ENCODE results near the gene ZNF583. TPM values are rescaled to one million over a fixed set of nuclear protein-coding genes. Genes with fewer than 3 reads are reported as not detected.

ZNF583 gene
- polyA plus RNA-seq (ENCODE audit: insufficient read length in 12 of 12), result 10 to 100 TPM in 1 of 12 donors, 1 to 10 TPM in 10, not detected in 1; 6.1 to 11.2 (median 7.6) TPM
- long read RNA-seq, donor 1, full-length matches to known transcripts, result 4 of 4 reads
- long read RNA-seq, donor 1, partial matches to known transcripts, result 0 of 4 reads
- long read RNA-seq, donor 1, other reads (novel, unspliced or antisense), result 0 of 4 reads
- long read RNA-seq, donor 2, full-length matches to known transcripts, result 1 of 1 reads
- long read RNA-seq, donor 2, partial matches to known transcripts, result 0 of 1 reads
- long read RNA-seq, donor 2, other reads (novel, unspliced or antisense), result 0 of 1 reads
- long read RNA-seq, donor 3, result 0 reads
- long read RNA-seq, donor 4, result 0 reads
- long read RNA-seq, donor 5, full-length matches to known transcripts, result 4 of 4 reads
- long read RNA-seq, donor 5, partial matches to known transcripts, result 0 of 4 reads
- long read RNA-seq, donor 5, other reads (novel, unspliced or antisense), result 0 of 4 reads
- long read RNA-seq, donor 6, full-length matches to known transcripts, result 1 of 1 reads
- long read RNA-seq, donor 6, partial matches to known transcripts, result 0 of 1 reads
- long read RNA-seq, donor 6, other reads (novel, unspliced or antisense), result 0 of 1 reads
- long read RNA-seq, donor 7, result 0 reads
- long read RNA-seq, donor 8, full-length matches to known transcripts, result 3 of 3 reads
- long read RNA-seq, donor 8, partial matches to known transcripts, result 0 of 3 reads
- long read RNA-seq, donor 8, other reads (novel, unspliced or antisense), result 0 of 3 reads
- long read RNA-seq, donor 9, full-length matches to known transcripts, result 2 of 2 reads
- long read RNA-seq, donor 9, partial matches to known transcripts, result 0 of 2 reads
- long read RNA-seq, donor 9, other reads (novel, unspliced or antisense), result 0 of 2 reads
- long read RNA-seq, donor 10, partial matches to known transcripts, result 0 of 3 reads
- long read RNA-seq, donor 10, other reads (novel, unspliced or antisense), result 0 of 3 reads
- long read RNA-seq, donor 11, full-length matches to known transcripts, result 1 of 1 reads
- long read RNA-seq, donor 11, partial matches to known transcripts, result 0 of 1 reads
- long read RNA-seq, donor 11, other reads (novel, unspliced or antisense), result 0 of 1 reads

DNA sequence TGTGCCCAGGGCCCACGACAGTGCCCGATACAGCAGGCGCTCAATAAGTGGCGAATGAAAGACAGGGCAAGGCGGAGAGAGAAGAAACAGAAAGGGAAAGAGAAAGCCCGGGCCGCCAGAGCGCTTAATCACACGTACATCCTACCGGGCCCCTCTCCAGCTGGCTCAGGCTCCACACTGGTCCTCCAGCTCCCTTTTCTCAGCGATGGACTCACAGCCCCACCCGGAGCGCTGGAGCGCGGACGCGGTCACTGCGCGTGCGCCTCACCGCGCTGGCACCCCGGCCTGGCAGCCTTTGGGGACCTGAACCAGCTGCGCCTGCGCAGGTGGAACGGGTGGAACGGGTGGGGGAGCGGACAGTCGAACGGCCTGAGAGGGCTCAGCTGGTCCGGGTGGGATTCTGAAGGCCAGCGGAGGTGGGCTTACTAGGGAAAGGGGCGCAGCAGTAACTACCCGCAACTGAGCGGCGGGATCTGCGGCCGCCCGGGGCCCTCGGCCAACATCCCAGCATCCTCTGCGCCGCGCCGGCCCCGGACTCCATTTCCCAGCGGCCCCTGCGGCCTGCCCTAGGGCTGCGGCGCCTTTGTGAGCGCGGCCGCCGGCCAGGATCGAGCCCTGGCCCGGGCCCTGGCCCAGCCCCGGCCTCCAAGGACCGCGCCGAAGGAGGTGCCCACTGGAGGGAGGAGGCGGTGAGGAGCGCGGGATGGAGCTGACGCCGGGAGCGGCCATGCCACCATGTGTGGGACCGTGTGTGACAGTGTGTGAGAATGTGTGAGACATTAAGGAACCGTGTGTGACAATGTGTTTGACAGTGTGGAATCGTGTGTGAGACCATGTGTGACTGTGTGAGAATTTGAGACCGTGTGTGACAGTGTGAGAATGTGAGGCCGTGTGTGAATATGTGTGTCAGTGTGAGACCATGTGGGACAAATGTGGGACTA is at the start of gene ZNF583:
Gene ZNF583, plus strand, starts transcription at position 569 of the 941 bp plus-strand sequence. CDS start 2,783 bp downstream, outside the sequence.
- DNase-seq, result peak; percentile 98

DNA sequence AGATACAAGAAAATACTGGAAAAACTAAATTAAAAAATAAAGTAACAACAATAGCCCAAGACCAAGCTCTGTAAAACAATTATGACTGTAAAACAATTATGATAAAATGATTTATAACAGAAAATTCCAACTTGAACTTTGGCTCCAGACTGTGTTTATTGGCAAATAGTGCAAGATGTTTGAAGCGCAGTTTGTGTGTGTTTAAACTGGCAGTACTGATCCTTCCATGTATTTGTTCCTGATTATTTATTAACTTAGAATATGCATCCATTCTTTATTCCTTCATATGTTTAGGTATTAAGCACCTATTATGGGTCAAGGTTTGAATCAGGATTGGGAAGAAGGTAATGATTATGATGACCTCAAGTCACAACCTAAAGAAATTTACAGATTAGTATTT is 48.6 kb upstream of the ZNF583 start:
- DNase-seq, result no peak

DNA sequence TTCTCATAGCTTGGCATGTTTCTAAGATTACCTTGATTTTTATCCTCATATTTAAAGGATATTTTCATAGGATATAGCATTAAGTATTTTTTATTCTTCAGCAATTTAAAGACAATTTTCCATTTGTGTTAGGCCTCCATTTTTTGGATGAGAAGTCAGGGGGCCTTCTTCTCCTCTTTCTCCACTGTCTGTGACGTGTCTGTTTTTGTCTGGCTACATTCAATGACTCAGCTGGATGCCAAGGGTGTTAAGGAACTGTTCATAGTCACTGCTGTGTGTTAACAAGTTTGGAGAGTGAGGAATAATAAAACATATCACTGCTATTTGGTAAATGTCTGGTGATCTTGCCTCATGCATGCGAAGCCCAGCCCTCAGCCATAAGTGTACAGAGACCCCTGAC is 47.2 kb upstream of the ZNF583 start:
- no peak for DNase-seq

DNA sequence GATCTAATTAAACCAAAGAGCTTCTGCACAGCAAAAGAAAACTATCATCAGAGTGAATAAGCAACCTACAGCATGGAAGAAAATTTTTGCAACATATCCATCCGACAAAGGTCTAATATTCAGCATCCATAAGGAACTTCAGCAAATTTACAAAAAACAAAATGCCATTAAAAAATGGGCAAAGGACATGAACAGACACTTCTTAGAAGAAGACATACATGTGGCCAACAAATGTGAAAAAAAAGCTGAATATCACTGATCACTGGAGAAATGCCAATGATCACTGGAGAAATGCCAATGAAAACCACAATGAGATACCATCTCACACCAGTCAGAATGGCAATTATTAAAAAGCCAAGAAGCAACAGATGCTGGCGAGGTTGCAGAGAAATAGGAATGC is 43.3 kb upstream of the ZNF583 start:
- DNase-seq, result no peak

DNA sequence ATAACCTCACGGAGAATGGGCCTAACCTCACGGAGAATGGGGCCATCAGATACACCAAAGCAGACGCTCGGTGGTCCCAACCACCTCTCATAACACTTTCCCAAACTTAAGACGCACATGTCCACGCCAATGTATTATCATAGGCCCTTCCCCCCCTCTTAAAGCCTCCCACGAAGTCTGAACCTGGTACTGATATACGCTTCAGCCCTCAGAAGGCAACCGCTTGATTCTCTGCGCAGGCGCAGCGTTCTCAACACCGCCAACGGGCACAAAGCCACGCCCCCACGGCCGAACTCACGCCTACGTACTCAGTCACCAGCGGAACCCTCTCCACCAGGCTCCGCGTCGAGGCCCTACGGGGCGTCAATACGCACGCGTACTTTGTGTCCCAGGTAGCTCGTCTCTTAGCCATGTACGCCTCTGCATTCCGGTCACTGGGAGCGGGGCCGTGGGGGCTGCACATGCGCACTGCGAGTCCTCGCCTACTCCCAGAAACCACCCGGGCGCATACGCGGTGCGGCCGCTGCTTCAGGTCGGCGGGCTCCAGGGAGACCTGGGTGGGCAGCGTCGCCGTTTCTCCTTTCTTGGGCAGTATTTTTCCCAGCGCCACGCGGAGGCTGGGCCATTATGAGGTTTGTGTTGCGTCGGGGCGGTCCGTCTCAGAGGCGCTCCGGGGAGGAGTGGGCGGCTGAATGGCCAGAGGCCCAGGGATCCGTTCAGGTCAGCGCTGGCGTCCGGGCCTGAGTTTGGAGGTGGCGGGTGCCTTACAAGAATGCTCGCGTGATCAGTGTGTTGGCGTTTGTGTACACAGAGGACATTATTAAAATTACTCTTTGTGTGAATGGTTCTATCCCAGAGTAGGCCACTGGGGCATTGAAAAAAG is 36.1 kb upstream of the ZNF583 start:
- peak; percentile 95 for DNase-seq

DNA sequence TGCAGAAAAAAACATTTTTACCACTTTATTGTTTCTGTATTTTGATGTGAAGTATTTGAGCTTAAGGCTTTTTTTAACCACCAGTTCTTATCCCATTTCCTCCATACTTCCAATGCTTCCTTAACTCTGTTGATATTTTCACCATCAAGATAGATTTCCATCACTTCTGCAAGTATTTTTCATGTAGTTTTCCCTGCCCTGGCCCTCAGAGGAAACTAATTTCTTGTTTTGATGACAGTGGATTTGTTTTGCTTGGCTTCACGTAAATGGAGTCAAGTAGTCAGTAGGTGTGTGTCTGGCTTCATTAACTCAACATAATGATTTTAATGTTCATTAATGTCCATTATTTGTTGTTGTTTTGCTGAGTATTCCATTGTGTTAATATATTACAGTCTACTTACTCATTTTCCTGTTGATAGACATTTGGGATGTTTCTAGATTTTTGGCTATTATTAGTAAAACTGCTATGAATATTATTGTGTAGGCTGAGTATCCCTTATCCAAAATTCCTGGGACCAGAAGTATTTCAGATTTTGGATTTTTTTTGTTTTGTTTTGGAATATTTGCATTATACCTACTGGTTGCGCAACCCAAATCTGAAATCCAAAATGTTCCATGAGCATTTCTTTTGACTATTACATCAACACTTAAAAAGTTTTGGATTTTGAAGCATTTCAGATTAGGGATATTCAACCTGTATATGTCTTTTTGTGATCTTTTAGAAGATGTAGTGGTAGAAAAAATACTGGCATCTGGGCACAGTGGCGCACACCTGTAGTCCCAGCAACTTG is 34.1 kb upstream of the ZNF583 start:
- no peak for DNase-seq

DNA sequence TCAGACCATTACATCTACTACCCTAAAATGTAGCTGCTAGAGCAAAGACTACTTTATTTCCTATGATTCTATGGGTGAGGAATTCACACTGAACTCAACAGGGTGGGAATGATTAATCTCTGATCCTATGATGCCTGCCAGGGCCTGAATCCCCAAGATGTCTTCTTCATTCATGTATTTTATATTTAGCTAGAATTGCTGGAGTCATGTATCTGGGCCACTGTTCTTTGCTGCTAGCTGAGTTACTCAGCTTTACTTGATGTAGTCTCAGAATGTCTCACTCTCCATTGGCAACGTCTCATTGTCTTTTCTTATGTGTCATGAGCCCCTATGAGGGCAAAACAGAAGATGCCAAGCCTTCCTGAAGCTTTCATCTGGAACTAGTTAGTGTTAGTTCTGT is 31.9 kb upstream of the ZNF583 start:
- DNase-seq, result no peak

DNA sequence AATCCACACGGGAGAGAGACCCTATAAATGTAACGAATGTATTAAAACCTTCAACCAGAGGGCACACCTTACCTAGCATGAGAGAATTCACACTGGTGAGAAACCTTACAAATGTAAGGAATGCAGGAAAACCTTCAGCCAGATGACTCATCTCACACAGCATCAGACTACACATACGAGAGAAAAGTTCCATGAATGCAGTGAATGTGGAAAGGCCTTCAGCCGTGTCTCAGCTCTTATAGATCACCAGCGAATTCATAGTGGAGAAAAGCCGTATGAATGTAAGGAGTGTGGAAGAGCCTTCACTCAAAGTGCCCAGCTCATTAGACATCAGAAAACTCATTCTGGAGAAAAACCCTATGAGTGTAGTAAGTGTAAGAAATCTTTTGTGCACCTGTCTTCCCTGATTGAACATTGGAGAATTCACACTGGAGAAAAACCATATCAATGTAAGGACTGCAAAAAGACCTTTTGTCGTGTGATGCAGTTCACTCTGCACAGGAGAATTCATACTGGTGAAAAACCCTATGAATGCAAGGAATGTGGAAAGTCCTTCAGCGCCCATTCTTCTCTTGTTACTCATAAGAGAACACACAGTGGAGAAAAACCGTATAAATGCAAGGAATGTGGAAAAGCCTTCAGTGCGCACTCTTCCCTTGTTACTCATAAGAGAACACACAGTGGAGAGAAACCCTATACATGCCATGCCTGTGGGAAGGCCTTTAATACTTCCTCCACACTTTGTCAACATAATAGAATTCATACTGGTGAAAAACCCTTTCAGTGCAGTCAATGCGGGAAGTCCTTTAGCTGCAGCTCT is 26.8 kb upstream of the ZNF583 start:
- no peak for DNase-seq

DNA sequence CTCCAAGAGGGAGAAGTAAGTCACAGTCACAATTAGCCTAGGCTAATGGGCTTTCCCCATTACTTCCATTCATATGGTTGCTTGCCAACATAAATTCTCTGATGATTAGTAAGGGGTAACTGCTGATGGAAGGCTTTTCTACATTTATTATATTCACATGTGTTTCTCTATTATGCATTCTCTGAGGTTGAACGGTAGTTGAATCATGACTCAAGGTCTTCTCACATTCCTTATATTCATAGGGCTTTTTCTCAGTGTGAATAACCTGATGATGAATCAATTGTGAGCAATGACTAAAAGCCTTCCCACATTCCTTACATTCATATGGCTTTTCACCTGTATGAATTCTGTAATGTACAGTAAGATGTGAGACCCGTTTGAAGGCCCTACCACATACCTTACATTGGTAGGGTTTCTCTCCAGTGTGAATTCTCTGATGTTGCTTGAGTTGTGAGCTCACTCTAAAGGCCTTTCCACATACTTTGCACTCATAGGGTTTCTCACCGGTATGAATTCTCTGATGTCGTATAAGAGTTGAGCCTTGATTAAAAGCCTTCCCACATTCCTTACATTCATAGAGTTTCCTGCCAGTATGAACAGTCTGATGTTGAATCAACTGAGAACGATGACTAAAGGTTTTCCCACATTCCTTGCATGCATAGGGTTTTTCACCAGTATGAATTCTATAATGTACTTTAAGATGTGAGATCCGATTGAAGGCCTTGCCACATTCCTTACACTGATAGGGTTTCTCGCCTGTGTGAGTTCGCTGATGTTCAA is 20.1 kb upstream of the ZNF583 start:
- no peak for DNase-seq

DNA sequence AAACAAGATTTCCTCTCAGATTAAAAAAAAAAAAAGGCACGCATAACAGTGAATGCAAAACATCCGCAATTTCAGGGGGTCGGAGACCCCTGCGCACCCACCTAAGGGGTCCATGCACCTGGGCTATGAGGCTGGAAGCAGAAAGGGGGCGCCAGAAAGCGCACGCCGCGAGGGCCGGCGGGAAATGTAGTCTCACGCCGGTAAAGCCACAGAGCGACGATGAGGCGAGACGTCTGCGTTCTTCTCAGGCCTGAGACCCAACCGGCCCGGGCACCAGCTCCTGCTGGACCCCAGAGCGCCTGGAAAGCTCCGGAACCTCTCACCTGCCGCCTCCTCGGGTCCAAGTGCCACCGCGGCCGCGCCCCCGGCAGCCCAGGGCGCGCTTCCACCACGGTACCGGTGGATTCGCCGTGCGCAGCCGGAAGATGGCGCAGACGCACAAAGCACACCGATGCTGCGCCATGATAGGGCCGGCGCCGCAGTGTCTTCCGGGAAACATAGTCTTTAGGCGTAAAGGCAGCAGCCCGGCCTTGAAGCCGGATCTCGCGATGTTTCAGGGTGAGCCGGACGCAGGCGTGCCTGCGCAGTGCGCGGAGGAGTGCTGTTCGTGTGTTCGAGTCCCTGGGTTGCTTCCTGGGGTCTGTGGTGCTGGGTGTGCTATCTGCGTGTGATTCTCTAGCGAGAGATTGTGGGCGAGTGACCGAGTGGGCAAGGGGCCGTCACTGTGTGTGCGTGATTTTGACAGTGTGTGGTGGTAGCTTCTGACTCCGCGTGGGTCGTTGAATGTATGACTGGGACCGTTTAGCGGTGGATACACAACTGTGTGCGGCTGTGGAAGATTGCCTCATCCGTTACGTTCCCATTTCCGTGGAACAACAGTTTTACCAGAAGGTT is 10.8 kb upstream of the ZNF583 start, which contains the start of gene ZNF582:
Gene ZNF582, minus strand, starts transcription at position 416 of the 894 bp plus-strand sequence. CDS start 1,782 bp downstream, outside the sequence.
- DNase-seq, result peak; percentile 97

DNA sequence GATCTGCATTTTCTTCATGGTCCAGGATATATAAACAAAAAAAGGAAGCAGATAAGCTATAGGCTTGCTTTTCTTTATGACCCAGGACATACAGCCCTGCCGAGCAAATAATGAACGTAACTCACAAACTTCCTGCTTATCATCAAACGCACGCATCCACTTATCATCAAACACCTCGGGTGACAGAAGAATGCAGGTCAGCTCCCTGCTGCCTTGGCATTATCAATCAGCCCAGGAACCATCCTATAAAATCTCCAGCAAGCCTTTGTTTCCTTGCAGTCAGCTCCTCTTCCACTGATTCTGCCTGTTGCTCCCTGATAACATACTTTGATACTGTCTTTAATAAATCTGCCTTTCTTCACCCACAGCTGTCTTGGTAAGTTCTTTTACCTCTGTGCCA is 5.3 kb upstream of the ZNF583 start:
- no peak for DNase-seq

DNA sequence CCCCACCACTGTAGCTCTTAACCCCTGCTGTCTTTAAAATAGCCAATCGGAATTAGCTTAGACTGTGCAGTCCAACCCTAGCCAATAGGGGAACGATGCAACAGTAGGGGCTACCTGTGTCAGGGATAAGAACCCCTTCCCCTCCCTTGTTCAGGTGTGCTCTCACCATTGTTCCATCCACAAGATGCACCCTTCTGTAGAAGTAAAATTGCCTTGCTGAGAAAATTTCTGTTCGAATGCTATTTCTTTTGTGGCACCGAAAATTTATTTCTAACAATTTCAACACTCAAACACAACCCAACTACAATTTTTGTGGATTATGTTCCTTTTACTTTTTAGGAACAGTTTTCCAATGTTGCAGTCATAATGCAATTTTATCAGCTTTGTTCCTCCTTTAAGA is 3.6 kb upstream of the ZNF583 start:
- no peak for DNase-seq

DNA sequence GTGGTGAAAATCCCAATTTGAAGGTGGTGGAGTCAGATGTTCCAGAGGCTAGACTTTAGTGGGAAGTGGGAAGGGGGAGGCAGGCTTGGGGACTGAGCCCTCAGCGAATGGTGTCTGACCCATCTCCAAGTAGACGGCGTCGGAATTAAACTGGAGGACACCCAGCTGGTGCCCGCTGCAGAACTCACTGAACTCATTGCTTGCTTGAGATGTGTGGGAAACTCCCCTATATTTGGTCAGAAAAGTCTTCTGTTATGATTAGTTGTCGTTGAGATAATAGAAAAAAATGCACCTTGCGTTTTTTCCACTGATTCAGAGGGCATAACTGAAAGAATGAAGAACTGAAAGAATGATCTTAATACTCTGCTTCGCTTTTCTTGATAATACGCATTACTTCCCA is 871 bp upstream of the ZNF583 start:
- peak; percentile 3 for DNase-seq

DNA sequence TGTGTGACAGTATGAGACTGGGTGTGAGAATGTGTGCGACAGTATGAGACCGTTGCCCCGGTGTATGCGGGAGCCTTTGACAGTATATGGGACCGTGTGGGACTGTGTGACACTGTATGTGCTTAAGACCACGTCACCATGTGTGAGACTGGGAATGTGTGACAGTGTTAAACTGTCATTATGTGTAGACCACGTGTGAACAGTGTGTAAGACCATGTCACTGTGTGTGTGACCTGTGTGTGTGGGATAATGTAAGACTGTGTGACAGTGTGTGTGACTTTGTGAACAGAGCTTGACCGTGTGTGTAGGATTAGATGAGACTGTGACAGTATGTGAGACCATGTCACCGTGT is 549 bp downstream of the ZNF583 start:
- DNase-seq, result no peak

DNA sequence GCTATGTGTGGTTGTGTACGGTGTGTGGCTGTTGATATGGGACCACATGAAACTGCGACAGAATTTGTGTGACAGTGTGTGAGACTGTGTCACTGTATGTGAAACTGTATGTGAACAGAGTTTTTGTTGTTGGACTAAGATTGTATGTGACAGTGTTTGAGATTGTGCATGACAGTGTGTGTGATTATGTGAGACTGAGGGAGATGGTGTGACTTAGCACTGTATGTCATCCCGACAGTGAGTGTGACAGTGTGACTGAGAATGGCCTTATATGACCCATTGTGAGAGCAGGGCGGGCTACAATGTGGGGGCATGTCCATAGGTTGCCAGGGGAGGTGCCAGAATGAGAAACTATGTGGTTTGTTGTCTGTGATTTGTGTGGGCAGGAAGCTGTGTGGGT is 930 bp downstream of the ZNF583 start:
- DNase-seq, result no peak

DNA sequence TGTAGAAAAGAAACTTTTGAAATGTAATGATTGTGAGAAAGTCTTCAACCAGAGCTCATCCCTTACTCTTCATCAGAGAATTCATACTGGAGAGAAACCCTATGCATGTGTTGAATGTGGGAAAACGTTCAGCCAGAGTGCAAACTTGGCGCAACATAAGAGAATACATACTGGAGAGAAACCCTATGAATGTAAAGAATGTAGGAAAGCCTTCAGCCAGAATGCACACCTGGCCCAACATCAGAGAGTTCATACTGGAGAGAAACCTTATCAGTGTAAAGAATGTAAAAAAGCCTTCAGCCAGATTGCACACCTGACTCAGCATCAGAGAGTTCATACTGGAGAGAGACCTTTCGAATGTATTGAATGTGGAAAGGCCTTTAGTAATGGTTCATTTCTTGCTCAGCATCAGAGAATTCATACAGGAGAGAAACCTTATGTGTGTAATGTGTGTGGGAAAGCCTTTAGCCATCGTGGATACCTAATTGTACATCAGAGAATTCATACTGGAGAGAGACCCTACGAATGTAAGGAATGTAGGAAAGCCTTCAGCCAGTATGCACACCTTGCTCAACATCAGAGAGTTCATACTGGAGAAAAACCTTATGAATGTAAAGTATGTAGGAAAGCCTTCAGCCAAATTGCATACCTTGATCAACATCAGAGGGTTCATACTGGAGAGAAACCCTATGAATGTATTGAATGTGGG is 19.3 kb downstream of the ZNF583 start:
- DNase-seq, result no peak
